NCI-H526 treated with DMSO at 0.1 percent for 48 hours (cell line): ENCODE measurements around the gene HIRA.
"Not testable (repeated sequence)": the region's sequence is repeated elsewhere in the genome, so short reads cannot be mapped to it uniquely, and the experiment has no call there.

ENCODE experiments used
- DNase-seq: peaks from one replicate; lab custom pipeline; 2025; lab: John Stamatoyannopoulos, UW

Gene HIRA

GRCh38 chr22:19330205-19330604, 101.3 kb downstream of the HIRA start:
- not testable (repeated sequence) for DNase-seq

- no peak for DNase-seq
Measured at GRCh38 chr22:19329454-19329853, 102.1 kb downstream of the HIRA start.

DNA sequence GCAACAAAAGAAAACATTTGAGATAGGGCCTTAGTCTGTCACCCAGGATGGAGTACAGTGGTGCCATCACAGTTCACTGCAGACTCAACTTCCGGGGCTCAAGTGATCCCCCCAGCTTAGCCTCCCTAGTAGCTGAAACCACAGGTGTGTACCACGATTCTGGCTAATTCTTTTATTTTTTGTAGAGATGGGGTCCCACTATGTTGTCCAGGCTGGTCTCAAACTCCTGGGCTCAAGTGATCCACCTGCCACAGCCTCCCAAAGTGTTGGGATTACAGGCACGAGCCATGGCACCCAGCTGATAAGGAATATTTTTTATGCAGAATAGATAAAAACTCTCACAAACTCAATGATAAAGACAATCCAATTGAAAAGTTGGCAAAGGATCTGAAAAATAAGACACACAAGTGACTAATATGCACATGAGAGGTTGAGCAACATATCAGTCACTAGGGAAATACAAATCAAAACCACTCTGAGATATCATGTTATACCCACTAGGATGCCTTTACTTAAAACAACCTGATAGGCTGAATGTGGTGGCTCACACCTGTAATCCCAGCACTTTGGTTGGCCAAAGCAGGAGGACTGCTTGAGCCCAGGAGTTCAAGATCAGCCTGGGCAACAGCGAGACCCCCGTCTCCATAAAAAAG, 106.1 kb downstream of the HIRA start:
- no peak for DNase-seq

GRCh38 chr22:19323420-19323819, 108.1 kb downstream of the HIRA start:
- DNase-seq, result not testable (repeated sequence)

- DNase-seq, result no peak
Measured at GRCh38 chr22:19321757-19322156, 109.8 kb downstream of the HIRA start.

- DNase-seq, result not testable (repeated sequence)
Measured at GRCh38 chr22:19320136-19320535, 111.4 kb downstream of the HIRA start.

DNA sequence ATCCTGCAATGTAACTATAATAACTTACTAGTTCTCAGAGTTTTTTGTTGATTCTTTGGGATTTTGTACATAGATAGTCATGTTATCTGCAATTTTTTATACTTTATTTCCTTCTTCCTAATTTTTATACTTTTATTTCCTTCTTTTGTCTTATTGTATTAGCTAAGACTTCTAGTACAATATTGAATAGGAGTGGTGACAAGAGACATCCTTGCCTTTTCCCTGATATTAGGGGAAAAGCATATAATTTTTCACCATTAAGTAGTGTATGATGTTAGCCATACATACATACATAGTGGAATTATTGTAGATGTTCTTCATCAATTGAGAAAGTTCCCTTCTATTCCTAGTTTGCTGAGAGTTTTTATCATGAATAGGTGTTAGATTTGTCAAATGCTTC, 112.3 kb downstream of the HIRA start:
- no peak for DNase-seq

DNA sequence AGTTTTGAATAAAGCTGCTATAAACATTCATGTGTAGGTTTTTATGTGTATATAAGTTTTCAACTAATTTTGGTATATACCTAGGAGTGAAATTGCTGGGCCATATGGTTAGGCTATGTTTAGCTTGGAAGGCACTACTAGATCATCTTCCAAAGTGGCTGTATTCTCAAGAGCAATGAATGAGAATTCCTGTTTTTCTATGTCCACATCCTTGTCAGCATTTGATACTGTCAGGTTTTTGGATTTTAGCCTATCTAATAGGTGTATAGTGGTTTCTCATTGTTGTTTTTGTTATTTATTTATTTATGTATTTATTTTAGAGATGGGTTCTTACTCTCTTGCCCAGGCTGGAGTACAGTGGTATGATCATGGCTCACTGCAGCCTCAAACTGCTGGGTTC, 113.7 kb downstream of the HIRA start:
- DNase-seq, result no peak

- DNase-seq, result no peak
Measured at GRCh38 chr22:19307872-19308271, 123.7 kb downstream of the HIRA start.

DNA sequence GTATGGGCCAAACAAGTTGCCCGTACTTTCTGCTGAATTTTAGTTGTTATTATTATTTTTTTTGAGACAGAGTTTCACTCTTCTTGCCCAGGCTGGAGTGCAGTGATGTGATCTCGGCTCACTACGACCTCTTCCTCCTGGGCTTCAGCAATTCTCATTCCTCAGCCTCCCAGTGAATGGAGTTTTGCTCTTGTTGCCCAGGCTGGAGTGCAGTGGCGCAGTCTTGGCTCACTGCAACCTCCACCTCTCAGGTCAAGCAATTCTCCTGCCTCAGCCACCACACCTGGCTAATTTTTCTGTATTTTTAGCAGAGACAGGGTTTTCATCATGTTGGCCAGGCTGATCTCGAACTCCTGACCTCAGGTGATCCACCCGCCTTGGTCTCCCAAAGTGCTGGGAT, 125.0 kb downstream of the HIRA start:
- DNase-seq, result not testable (repeated sequence)

- DNase-seq, result no peak
Measured at GRCh38 chr22:19304547-19304946, 127.0 kb downstream of the HIRA start.

DNA sequence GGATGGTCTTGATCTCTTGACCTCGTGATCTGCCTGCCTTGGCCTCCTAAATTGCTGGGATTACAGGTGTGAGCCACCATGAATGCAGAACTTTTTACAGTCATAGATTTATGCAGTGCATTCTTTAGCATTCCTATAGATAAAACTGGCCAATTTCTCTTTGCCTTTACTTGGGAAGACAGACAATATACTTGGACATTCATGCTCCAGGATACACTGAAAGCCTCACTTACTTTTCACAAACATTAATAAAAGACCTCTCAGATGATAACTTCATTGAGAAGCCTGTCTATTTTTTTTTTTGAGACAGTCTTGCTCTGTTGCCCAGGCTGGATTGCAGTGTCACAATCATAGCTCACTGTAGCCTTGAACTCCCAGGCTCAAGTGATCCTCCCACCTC, 127.7 kb downstream of the HIRA start:
- no peak for DNase-seq

DNA sequence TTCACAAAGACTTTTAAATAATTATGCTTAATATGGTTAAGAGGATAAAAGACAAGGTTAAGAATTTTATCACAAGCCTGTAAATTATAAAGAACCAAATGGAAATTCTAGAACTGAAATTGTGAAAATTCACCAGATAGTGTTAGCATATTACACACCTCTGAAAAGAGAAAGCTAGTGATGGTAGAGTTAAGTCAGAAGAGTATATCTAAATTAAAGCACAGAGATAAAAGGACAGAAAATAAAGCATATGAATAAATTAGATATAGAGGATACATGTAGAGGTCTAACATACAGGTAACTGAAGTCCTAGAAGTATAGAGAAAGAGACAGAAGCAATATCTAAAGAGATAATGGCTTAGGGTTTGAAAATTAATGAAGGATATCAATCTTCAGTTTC, 135.8 kb downstream of the HIRA start:
- no peak for DNase-seq

GRCh38 chr22:19292458-19293230, 138.9 kb downstream of the HIRA start:
- peak; percentile 85 for DNase-seq

DNA sequence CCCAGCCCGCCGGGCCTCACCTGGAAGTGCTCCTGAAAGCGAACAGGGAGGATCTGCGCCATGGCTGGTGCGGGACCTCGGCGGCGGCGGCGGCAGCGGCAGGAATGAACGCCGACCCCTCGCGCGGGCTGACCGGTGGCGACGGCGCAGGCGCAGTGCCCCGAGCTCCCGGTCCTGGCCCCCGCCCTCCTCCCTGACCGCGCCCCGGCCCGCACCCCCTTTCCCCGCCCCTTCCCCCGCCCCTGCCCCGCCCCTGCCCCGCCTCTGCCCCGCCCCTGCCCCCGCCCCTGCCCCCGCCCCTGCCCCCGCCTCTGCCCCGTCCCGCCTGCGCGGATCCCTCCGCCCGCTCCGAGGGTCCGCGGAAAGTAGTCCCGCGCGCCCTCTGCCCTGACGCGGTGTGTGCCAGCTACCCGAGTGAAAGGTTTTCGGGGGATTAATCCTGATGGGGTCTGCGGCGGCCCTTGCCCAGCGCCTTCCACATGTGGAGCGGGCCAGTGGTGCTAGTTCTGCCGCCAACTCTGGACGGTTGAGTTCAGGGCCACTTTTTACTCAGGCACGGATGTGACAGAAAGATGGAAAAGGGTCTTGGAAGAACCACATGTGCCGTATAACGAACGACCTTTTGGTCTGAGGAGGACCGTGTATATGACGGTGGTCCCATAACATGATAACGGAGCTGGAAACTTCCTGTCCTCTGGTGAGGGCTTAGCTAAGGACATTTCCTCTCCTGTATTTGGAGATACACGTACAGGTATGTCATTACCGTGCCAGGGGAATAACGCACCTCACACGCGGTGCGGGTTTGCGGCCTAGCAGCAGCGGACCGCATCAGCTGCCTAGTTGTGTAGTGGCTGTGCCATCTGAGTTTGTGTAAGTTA, 139.7 kb downstream of the HIRA start, which contains the start of gene CLTCL1:
Gene CLTCL1 (minus strand): TSS at position 140 of the 878 bp plus-strand sequence. CDS start 78 bp downstream, at position 62.
- peak; percentile 53 for DNase-seq

- DNase-seq, result no peak
Measured at GRCh38 chr22:19291218-19291579, 140.3 kb downstream of the HIRA start.

DNA sequence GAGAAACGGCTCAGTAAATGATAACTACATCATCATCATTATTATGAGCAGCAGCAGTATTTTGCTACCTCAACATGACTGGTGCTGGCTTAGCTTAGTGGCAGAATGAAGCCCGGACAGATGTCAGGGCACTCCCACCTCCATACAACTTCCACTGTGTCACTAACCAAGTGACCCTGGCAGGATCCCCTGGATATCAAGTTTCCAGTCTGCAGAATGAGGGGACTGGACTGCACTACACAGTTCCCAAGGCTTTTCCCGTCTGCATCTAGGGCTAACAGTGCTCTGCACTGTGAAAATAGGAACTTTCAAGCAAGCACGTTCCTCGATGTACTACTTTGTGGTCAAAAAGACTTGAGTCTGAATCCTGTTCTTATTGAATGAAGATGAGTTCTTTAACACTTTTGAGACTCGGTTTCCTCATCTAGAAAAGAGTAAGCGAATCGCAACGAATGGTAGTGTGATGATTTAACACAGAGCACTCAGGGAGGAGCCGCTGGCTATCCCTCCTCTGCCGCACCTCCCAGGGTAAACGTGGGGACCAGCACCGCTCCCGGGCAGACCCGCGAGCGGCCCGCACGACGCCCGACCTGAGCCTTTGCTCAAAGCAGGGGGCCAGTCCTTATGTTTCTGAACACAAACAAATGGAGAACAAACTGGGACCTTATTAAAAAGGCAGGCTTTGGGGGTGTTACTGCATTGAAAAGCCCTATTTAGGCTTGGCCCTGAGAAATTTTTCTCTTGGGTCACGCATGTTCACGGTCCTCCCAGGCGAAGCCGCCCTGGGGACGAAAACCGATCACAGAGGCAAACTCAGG, 140.9 kb downstream of the HIRA start:
- DNase-seq, result no peak

GRCh38 chr22:19289475-19290161, 141.9 kb downstream of the HIRA start:
- DNase-seq, result no peak

DNA sequence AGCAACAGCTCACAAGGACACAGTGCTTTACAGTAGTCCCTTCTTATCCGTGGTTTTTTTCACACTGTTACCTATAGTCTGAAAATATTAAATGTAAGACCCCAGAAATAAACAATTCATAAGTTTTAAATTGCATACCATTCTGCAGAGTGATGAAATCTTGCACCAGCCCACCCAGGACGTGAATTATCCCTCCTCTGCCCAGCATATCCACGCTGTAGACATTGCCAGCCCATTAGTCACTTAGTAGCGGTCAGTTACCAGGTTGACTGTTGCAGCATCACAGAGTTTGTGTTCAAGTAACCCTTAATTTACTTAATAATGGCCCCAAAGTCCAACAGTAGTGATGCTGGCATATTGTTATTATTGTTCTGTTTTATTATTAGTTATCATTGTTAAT, 143.6 kb downstream of the HIRA start:
- DNase-seq, result no peak

DNA sequence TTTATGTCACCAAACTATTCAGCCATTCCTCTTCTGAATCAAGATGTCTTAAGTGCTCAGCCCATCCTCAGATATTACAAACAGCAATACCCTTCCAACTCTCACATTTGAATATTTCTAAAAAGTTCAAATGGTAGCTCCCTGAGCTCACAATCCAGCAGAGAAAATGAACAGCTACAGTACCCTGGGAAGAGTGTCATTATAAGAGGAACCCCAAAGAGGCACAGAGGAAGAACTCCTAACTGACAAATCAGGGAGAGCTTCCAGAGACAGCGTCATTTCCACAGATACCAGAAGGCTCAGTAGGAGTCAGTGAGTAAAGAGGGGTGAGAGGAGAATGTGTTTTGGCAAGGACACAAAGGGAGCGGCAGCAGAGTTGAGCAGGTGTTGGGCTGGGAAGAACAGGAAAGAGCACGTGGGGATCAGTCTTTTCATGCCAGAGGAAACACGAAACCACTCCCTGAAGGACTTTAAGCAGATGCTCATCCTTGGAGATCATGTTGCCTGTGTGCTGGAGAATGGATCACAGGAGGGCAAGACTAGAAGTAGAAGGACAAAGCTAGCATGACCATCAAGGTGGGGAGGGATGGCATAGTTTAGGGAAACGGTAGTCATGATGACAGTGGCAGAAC, 144.3 kb downstream of the HIRA start:
- no peak for DNase-seq

DNA sequence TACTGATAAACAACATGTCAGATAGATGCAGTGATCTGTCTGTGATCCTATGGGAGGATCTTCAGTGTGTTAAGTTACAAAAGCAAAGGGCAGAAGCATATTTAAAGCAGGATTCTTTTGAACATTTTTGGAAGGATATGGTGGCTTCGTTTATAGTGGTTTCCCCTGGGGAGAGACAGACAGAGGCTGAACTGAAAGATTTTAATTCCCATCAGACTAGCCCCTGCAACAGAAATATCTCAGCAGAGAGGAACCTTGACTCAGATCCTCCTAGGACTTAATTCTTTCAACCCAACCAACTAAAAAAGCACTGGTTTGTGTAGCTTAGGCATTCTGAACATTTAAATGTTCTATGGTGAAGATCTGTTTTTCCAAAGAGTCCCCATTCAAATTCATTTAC, 145.7 kb downstream of the HIRA start:
- no peak for DNase-seq
